Sciatic nerve (tissue), 2 donors: ENCODE data around the gene SPNS2. TPM values are rescaled to one million over a fixed set of nuclear protein-coding genes. Genes with fewer than 3 reads are reported as not detected.

Experiments used
- ATAC-seq: fragments of 200-7000 bp; cut with Tn5 transposase; one replicate; pipeline ENCODE4 v1.9.1; 2020; ENCODE audit warnings: mild to moderate bottlenecking, moderate library complexity
- DNase-seq: peaks from one replicate; pipeline ENCODE4 v3.0.0-alpha.2; 2020; ENCODE audit warnings: low spot score
- intact Hi-C: fragments of 100-400 bp; cut with DNase I; formaldehyde crosslinking; loops from one replicate; pipeline ENCODE4 v1.14.2; 2022
- total RNA-seq: library from RNA; stranded (reverse); fragmentation: NEBNext Ultra II Directional; extraction: Animal tissue kit (Norgen Biotek cat#: 25700); gene quantifications from one replicate; pipeline ENCODE4 v1.2.1, GENCODE V29; 2021
- donor health status: DM: no; HTN: no; CAD: no.
- donor health status: DM: no; HTN: no; CAD: no.

SPNS2 gene
- total RNA-seq, 1 donor from 2014 or later, result 31.6 TPM

DNA sequence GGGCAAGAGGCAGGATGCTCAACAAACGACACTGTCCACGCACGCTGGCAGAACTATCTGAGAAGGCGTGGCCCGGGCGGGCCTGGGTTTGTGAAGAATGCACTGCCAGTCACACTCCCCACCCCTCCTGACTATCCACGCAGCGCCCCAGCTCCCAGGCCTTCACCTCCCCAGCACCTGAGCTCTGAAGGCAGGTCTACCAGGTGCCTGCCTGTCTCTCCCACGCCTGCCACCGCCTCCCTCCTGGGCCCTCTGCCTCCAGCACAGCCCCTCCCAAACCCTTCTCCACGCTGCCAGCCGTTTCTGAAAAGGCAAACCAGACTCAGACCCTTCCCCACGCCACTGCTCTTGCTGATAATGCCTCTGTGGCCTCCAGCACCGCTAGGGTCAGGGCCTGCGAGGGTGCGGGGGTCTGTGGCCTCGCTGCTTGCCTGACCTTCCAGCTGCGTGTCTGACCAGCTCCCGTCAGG is 44.9 kb downstream of the SPNS2 start:
- no peak for DNase-seq
- no peak for ATAC-seq
- intact Hi-C loops, result no loop called here

DNA sequence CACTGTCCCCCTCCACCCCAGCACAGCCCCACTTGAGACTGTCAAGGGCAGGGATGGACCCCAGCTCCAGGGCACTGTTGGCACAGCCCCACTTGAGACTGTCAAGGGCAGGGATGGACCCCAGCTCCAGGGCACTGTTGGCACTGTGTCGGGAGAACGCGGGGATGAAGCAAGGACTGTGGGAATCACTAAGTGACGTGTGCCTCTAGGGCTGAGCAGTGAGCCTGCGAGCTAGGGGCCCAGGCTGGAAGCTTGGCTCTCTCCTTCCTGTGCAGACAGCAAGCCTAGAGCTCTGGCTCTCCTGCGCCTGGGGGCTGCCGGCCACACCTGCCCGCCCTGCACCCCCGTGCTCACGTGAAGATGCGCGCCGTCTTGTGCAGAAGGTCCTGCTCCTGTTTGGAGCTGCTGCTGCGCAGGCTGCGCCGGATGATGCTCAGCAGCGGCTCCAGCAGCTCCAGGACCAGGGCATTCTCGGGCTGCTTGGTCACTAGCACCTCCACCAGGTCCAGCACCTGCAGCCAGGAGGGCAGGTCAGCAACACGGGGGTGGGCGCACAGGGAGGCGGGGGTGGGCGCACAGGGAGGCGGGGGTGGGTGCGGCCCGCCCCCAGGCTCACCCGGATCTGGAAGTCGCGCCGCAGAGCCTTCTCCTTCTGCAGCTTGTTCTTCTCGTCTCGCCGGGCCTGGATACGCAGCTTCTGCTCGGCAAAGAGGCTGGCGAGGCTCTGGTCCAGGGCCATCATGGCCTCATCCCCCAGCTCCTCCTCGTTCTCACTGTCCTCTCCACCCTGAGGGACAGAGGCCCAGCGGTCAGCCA is 45.7 kb downstream of the SPNS2 start:
- intact Hi-C loops, result no loop called here
- DNase-seq (no peak), ATAC-seq (no peak)

DNA sequence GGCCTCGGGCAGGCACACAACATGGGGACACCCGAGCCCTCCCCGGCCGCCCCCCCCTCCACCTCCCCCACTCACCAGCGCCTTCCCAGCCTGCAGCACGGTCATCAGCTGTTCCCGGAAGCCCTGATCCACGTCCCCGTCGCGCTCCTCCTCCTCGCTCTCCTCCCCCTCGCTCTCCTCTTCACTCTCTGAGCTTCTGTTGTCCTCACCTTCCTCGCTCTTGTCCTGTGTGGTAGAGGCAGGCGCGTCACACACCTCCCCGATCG is 46.2 kb downstream of the SPNS2 start:
- intact Hi-C loops, result no loop called here
- no peak for DNase-seq
- ATAC-seq, result no peak

DNA sequence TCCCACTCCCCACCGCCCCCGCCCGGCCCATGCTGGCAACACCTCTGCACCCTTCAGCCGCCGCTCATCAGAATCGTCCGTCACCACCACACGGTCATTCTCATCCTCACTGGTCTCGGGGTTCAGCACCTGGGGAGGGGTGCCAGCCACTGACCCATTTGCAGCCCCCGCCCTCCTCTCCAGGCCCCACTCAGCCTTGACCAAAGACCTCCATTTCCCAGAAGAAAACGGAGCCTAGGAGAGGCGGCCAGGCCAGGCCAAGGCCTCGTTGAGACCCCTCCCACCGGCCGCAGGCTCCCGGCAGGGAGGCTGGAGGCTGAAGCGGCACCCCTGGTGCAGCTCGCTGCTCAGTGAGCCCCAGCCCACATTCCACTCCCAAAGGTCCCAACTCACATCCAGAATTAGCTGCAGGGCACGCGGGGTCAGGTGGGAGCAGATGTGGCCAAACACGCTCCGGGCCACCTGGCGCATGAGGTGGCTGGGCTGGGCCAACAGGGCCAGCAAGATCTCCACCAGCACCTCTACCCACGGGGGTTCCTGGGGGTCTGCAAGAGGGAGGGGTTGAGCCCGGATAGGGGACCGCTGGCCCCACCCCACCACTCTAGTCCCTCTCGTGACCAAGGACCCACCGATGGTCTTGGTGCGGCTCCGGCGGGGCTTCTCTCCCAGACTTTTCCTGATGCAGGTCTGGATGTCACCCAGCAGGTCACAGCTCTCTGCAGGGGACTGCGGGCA is 46.7 kb downstream of the SPNS2 start:
- ATAC-seq (no peak), DNase-seq (no peak)
- intact Hi-C loops, result no loop called here

DNA sequence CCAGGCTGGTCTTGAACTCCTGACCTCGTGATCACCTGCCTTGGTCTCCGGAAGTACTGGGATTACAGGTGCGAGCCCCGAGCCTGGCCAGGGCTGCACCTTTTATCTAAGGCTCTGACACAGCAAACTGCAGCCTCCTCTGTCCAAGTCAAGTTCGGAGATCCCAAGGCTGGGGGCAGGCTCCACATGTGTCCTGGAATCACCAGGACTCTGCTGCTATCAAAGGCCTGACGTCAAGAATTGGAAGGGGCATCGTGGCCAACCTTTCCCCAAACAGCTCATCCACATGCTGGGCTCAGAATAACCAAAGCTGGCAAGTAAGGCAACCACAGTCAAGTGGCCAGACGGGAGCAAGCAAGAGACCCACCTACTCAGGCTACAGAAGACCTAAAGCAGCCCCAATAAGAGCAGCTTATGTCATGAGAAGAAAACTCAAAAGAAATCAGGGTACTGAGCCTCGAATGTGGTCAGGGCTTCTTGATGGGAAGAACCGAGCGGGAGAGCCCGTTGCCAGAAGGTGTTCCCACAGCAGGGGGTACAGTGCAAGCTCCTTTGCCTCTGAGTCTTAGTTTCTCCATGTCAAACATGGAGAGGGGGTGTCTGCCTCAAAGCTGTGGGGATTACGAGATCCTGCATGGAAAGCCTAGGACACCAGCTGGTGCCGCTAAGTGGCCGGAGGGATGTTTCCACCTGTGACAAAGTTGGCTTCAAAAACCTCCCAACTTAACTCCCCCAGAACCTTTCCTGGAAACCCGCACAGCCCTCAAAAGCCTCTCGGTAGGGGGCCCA is 48.6 kb downstream of the SPNS2 start:
- ATAC-seq, result no peak
- no peak for DNase-seq
- intact Hi-C loops, result no loop called here

DNA sequence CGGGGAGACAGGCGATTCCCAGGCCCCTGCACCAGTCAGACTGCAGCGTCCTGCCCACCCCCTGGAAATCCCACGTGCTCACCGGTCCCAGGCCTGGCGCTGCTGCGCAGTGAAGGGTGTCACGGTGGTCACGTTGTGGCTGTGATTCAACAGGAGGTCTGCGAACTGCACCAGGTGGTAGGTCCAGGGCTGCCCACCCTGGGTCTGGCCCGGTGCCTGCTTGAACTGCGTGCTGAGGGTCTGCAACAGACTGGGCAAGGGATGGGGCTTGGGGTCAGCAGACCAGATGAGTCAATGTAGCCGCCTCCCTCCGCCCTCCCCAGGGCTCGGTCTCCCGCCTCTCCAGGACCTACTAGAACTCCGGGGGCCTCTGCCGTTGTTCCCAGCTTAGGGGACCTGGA is 49.4 kb downstream of the SPNS2 start:
- DNase-seq (no peak), ATAC-seq (no peak)
- intact Hi-C loops, result no loop called here

DNA sequence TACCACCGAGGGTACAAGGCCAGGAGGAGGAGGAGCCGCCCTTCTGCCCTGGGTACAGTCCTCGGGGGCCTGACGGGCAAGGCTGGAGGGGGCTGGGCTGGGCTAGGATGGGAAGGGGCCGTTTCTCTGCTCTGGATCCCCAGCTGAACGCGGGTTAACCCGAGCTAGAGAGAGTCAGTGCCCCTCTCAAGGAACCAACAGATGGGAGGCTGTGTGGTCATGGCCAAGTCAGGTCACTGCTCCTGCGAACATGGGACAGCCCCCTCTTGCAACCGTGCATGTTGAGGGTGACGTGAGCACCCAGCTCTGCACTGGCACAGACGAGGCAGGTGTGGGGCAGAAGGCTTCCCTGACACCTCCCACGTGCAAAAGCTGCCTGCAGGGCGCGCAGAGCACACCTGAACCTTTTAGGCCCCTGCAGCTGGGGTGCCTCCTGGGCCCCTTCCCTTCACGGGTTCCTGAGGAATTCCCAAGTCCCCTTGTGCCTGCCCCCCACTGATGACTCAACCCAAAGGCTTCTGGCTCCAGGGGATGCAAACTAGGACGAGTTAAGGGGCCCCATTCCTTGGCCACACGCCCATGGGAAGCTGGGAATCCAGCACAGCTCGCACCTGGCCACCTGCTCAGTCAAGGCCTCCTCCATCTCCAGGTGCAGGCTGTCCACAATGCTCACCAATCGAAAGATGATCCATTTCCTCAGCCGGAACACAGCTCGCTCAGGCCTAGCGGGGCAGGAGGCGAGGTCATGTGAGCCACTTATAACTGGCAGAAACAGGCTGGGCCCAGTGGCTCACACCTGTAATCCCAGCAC is 50.2 kb downstream of the SPNS2 start:
- no peak for ATAC-seq
- DNase-seq, result no peak
- intact Hi-C loops, result no loop called here

DNA sequence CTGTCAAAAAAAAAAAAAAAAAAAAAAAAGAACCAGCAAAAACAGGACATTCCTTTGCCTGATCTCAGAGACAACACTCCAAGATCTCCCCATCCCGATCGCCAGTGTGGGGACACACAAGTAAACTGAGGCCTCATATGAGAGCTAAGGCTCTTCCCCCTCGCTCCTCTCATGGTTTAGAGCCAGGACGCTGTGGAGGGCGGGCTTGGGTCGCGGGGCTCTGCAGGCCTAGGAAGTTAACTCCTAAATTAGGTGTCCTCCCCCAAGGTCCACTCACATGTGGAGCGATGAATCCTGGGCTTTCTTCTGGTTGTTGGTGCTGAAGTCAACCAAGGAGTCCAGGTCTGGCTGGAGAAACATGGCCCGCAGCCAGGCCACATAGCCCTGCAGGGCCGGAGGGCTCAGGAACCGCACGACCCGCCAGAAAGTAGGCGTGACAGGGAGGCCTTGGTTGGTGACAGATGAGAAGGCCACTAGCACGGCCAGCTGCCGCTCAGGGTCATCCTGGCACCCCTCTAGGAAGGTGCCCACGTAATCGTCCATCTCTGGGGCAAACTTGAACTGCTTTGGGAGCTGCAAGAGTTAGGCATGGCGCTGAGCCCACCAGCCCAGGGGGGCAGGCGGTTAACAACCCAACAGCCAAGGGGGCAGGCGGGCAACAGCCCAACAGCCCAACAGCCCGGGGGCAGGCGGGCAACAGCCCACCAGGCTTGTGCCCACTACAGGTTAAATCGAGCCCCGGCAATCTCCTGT is 51.3 kb downstream of the SPNS2 start:
- DNase-seq, result no peak
- no peak for ATAC-seq
- intact Hi-C loops, result no loop called here

DNA sequence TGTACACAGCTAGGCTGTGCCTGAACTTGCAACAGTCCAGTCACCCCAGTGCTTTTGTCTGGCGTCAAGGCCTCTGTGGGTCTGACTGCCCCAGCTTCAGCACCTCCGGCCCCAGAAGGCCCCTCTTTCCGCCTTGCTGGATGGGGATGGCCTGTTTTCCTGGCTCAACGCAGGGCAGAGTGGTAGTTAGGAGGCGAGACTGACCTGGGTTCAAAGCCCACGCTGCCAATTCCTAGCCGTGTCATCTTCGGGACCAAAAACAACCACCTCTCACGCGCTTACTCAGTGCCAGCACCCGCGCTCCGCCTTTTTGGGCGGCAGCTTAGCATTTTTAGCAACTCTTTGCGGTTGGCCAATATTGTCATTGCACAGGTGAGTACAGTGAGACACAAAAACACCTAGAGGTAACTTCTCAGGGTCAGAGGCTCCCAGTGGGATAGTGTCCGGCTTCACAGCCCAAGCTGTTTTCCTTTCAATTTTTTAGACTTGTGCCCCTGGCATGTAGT is 51.9 kb downstream of the SPNS2 start:
- DNase-seq (no peak), ATAC-seq (no peak)
- intact Hi-C loops, result no loop called here

DNA sequence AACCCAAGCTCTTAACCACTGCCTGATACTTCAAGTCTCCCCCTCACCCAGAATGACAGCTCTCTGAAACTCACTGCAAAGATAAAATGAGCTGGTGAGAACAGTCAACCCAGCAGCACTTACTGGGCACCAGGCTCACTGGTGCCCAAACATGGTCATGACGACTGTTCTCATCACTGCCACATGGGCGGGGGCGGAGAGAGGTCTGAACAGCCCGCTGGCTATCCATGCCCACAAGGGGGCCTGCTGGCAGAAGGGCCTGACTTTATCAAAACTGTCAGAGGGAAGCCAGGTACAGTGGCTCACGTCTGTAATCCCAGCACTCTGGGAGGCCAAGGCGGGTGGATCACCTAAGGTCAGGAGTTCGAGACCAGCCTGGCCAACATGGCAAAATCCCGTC is 52.5 kb downstream of the SPNS2 start:
- intact Hi-C loops, result no loop called here
- ATAC-seq (no peak), DNase-seq (no peak)

DNA sequence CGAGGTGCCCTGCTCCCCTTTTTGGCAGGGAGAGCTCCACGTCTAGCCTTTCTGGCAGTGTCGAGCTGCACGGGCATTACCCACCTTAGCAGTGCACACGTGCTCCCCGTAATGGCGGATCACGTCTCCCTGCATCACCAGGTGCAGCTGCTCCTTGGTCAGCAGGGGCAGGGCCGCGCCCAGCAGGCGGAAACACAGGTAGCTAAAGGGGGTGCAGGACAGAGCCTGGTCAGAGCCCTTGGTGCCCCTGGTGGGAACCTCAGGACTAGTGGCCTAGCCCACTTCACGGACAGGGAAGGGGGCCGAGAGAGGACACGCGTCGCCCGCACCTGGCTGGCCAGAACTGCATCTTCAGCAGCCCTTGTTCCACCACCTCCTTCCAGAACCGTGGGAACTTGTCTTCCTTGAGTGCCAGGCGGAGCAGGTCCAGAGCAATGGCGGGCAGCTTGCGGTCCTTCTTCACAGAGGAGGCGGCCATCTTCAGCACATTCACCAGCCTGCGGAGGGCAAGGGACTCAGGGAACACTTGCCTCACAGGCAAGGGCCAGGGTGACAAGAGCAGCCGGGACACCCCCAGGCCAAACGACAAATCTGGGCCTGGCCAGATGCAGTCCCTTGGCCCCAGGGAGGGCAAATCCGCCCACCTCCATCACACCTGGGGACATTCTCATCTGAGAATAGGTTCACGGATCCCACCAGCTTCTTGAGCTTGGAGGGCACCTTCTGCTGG is 53.3 kb downstream of the SPNS2 start:
- no peak for DNase-seq

DNA sequence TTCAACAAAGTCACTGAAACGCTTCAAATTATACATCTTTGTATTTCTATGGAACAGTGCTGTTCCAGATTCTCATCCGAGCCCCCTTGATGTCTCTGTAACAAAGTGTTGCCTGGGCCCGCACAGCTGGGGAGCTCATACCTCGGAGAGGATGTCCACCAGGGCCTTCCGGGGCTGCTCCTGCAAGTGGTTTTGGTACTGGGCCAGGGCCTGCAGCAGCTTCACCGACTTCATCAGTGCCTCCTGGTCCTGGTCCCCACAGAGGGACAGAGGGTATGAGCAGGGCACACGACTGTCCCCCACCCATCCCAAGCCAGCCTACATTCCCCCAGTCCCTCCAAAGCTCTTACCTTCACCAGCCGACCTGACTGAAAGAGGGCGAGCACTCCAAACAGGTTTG is 55.0 kb downstream of the SPNS2 start:
- intact Hi-C loops, result no loop called here
- ATAC-seq (no peak), DNase-seq (no peak)

More for the DNA sequence above, 53.3 kb downstream of the SPNS2 start:
- intact Hi-C loops, result no loop called here
- ATAC-seq, result no peak

DNA sequence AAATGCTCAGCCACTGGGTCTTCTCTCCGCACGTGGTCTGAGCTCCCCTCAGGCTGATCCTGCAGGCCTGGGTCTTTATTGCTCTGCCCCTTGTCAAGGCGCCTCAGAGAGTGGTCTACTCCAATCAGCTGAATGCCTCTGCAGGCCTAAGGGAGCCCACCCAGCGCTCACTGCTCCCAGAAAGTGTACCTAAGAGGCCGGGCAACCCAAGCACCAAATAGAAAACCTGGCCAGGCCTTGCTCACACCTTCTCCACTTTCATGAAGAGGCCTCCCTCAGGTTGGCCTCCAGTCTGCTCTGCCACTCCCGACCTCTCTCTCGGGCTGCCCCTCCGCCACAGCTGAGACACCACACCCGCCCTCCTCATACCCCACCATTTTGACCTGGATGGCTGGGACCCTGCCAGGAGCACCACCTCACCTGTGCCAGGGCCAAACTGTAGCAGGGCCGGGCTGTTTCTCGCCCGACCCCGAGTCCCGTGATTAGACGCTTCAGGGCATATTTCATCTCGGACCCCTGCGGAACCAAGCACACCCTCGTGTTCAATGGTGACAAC is 55.8 kb downstream of the SPNS2 start:
- intact Hi-C loops, result no loop called here
- DNase-seq (peak; percentile 63), ATAC-seq (peak; percentile 1)

DNA sequence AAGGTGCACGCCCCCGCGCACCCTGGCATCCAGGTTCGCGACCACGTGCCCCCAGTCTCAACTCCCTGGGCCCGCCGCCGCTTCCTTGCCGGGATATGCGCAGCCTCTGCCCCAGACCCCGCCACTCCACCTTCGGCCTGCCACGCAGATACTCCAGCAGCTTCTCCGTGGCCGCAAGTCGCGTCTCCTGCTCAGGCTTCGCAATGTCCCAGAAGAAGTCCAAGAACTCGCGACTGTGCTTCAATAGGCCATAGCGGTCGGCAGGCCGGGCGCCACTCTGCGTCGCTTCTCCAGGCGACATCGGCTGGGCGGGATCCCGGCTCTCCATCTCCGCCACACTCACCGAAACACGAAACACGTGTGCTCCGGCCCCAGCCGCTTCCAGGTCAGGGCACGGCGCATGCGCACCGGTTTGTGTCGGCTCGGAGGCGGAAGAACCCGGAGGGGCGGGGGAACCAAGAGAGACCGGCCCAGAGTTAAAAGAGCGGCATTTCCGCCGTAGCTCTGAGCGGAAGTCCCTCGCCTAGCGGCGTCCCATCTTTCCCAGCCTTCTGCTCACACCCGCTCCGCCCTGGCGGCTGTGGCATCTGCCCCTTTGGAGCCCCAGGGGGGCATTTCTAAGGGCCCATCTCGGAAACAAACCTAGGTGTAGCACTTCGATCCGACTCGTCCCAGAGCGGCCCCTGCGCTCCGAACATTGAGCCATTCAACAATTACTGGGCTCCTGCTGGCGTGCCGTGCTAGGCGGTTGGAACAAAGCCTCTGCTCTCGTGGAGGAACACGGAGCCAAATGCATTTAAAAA is 56.5 kb downstream of the SPNS2 start, which contains the start of gene MYBBP1A:
Gene MYBBP1A (minus strand): TSS at position 388 of the 803 bp plus-strand sequence. CDS start 60 bp downstream, at position 328.
- DNase-seq (peak; percentile 98), ATAC-seq (peak; percentile 98)
- intact Hi-C loops, result no loop called here

DNA sequence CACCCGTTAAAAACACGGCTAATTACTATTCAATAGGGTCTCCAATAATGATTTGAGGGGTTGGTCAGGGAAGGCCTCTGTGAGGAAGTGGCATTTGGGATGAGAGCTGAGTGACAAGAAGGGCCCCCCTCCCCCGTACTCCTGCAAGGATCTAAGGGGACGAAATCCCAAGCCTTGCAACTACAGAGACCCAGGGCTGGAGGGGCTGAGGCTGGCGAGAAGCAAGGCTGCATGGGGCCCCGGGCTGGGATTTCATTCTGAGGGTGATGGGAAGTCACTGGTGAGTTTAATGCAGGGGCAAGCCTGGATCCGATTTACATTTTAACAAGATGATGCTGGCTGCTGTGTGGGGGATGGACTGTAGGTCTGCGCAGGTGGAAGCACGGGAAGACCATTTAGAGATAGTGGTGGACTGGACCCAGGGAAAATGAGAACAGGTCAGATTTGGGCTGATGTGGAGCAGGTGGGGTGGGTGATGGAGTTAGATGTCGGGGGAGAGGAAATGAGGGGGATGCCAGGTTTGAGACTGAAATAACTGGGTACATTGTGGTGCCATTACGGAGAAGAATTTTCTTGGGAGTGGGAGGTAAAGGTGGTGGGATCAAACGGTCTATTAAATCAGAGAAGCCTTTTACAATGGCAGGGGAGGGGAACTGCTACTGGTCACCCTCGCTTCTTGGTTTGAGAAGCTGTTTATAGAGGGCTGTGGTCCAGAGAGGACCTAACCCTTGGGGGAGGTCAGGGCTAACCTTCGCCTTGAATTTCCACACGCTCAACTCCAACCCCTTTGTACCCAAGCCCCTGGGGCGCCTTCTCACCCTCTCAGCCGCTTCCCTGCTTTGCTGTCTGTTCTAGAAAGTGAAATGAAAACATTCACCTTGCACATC is 57.4 kb downstream of the SPNS2 start:
- ATAC-seq, result no peak
- DNase-seq, result no peak
- intact Hi-C loops, result no loop called here
